UCSD-AML1 (cell line): ENCODE results near the gene SLC5A10.
A peak's percentile ranks its signal among the peaks of the same experiment; 100 is the strongest.

Experiments
- DNase-seq: peaks from one replicate; lab custom pipeline; 2025; ENCODE audit not compliant: unreplicated experiment; lab: John Stamatoyannopoulos, UW

Gene SLC5A10

GRCh38 chr17:18981642-18982424 lies 29.9 kb downstream of the SLC5A10 start:
- no peak for DNase-seq

DNA sequence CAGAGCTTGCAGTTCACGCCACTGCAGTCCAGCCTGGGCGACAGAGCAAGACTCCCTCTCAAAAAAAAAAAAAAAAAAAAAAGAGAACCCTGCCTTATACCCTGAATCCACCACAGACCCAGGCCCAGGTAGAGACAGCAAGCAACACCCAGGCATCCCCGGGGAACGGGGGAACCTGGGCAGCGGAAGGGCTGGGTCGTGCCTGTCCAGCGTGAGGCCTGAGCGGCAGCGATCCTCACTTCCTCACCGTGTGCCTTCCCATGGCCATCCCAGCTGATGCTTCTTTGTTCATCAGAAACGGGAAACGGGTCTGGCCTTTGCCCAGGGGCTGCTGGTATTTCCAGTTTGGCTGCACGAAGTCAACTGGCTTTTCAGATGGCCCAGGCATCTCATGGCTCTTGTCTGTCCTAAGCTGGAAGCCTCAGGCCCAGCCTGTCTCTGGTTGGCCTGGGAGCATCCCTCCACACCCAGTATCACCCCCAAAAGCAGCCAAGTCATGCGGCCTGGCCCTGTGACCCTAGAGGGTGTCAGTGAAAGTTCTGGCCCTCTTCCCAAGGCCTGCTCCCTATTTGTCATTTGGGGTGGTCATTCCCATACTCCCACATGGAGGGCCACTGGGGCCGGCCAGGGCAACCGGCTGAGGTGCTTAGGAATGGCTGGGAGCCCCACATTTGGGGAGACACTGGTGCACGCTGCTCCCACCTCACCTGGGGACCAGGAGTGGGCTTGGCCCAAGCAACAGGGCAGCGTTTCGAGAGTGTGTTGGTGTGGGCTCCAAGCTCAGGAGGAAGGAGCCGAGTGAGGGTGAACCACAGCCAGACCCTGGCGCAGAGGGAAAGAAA lies 32.5 kb downstream of the SLC5A10 start:
- no peak for DNase-seq

DNA sequence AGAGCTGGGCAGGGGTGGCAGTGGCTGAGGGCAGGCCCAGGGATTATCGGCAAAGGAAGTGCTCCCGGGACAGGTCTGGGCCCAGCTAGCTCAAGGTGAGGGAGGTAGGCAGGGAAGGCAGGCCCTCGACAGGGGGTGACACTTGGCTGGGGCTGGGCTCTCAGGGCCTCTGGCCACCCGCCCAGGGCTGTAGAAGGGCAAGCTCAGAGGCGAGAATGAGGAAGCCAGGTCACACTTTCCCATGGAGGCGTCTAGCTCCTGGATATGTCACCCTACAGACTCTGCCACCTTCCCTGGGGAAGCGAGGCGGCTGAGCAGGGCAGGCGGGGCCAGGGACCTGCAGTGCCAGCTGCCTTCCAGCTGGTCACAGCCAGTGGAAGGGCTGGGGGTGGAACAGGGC lies 33.5 kb downstream of the SLC5A10 start:
- no peak for DNase-seq

- DNase-seq, result no peak
Measured at GRCh38 chr17:18986541-18987229, 34.7 kb downstream of the SLC5A10 start.

DNA sequence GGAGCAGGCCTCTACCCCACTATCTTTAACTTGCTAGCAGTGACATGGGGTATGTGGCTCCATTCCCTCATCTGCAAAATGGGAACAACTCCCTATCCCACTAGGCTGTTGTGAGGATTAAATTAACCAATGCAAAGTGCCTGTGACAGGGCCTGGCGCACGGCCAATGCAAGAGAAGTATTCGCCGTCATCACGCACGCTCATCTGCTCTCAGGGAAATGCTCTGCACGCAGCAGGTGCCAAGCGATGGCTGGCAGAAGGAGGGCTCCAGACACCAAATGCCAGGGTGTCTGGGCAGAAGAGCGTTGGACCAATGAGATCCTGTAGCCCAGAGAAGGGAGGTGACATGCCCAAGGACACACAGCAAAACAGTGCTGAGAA lies 35.3 kb downstream of the SLC5A10 start:
- no peak for DNase-seq

DNA sequence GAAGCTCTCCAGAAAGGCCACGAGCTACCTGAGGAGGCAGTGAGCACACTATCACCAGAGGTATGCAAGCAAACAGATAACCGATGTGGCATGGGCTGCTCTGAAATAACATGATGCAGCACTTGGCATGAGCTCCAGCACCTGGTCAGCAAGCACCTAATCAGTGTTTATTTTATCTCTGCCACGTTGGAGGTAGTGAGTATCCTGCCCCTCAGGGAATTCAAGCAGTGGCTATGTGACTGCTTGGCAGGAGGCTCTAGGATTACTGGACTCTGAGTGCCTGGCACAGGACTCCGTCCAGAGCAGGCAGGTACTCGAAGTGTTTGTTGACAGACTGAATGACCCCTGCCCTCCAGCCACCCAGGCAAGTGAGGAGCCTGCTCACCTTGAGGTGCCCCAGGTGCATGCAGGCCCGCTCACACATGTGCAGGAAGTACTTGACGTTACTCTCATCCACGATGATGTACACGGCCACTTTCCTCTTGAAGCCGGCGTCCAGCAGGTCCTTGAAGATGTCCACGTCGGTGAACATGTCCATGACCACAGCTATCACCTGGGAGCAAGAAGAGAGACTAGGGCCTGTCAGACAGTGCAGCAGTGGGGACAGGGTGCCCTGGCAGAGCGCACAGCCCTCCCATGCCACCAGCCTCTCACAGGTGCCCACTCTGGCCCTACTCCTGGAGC lies 36.0 kb downstream of the SLC5A10 start:
- no peak for DNase-seq

GRCh38 chr17:18988546-18989173 lies 36.7 kb downstream of the SLC5A10 start:
- DNase-seq, result no peak

GRCh38 chr17:18990331-18990730 lies 38.4 kb downstream of the SLC5A10 start:
- DNase-seq, result no peak

DNA sequence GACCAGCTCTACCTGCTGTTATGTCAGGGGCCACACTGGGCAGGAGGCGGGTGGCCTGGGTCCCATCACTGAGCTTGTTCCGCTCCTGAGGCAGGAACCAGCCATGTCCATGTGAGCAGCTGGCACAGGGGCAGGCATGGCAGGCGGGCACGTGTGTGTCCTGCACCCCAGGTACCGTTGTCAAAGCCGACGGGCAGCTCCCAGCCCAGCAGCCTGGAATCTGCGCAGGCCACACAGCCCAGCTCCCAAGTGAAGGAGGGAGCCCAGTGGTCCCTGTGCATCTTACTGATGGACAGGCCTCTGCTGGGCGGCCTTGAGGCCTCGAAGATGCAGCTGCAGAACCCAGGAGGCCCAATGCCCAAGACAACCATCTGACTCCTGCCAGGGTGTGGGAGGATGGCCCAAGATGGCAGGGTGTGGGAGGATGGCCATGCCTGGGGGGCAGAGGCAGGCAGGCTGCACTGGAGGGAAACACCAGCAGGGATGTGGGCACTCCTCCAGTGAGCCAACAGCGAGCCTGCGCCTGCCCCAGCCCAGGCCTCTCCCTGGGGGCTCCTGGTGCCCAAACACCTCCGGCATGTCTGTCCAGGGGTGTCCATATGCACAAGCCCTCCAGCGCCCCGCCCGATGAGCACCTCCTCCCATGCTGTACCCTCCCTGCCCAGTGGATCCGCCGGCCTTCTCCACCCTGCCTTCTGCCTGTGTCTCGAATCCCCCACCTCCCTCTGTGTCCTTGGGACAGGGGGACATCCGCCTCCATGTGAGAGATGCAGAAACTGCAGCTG lies 39.8 kb downstream of the SLC5A10 start:
- DNase-seq, result no peak

DNA sequence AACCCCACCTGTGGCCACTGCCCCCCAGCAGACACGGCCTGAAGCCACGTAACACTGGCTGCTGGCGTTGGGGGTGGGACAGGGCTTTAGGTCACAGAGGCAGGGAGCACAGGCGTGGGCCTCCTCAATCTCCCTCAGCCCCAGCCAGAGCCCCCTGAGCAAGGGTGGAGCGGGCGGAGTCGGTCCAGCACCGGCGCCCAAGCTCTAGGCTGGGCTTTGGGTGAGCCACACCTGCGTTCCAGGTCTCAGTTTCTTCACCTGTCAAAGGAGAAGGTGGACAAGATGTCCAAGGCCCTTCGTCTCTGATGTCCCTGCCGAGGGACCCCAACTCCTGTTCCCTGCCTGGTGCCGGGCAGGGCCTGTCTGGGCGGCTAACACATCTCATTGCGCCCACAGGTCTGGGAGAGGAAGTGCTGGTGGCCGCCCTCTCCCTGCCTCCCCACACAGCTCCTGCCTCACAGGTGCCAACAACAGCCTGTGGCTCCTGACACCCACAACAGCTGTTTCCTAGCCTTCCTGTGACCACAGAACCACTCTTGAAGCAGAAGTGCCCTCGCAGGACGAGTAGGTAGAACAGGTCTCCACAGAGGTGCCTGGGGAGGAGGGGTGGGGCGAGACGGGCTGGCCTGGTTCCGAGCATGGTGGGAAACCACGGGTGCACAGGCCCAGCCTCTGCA lies 40.6 kb downstream of the SLC5A10 start:
- peak; percentile 68 for DNase-seq

DNA sequence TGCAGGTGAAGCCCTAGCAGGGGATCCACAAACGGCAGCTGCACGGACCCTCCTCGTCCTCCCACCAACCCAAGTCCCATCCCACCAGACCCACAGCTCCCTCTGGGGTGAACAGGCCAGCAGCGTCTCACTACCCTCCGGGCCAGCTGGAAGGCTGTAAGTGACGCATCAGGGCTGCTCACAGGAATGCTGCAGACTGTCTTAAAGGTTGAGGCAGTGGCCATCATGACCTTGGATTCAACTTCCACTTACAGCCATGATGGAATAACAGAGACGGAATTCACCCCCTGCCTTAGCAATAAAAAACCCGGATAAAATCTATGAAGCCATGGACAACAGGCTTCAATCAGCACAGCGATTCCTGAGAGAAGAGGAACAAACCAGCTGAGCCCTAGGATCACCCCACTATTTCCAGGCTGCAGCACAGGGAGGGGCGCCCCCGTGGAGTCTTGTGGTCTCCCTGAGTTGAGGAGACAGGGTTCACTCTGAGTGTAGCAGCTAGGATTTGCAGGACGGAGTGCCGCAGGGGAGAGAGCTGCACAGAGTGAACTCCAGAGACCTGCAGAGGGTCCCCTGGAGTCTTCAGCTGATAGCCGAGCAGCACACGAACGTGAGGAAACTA lies 42.1 kb downstream of the SLC5A10 start:
- DNase-seq, result no peak

GRCh38 chr17:18994631-18995030 lies 42.7 kb downstream of the SLC5A10 start:
- no peak for DNase-seq

- DNase-seq, result no peak
Measured at GRCh38 chr17:18995220-18995619, 43.3 kb downstream of the SLC5A10 start.

DNA sequence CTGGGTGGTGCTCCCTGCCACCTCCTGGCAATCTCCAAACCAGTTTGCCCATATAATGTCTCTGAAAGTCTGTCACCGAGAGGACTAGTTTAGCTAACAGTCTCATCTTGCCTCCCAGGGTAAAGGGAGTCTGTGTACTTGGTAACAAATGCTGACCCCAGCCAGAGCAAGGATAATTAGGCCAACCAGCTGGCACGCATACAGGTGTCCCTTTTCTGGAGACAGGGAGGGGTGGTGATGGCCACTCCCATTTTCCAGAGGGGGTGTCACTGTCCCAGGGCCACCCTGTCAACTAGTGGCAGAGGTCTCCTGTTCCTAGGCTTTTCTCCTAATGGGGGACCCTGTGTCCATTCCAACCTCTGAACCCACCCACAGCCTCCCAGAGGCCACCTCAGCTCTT lies 44.5 kb downstream of the SLC5A10 start:
- no peak for DNase-seq

DNA sequence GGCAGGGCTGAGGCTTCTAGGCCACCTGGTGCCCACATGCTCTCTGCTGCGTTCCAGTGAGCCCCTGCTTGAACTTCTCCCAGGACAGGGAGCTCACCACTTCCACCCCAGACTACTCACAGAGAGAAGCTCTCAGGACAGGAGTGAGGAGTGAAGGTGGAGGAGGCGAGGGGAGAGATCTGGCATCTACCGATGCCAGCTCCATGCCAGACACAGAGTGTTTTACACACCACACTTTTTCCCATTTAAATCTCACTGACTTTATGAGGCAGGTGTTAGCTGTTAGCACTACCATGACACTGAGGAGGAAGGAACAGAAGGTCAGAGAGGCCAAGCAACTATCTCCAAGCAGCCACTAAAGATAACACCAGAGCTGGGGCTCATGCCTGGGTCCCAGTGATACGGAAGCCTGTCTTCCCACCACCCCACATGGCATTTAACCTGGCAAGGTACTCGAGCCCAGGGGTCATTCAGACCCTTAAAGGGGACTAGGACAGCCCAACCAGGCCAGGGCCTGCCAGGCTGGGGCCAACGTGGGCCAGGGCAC lies 45.8 kb downstream of the SLC5A10 start:
- DNase-seq, result no peak

- DNase-seq, result no peak
Measured at GRCh38 chr17:18999394-18999793, 47.4 kb downstream of the SLC5A10 start.

- no peak for DNase-seq
Measured at GRCh38 chr17:18999911-19000310, 47.9 kb downstream of the SLC5A10 start.

GRCh38 chr17:19000531-19001325 lies 48.8 kb downstream of the SLC5A10 start:
- DNase-seq, result no peak
